HepG2 (cell line): Measurements from ENCODE around the gene CYP2S1. TPM values are rescaled to one million over a fixed set of nuclear protein-coding genes. Genes with fewer than 3 reads are reported as not detected.

ENCODE experiments used
- ARNT2 ChIP-seq: sonication (generic); formaldehyde crosslinking; IDR thresholded peaks from 2 replicates; pipeline ENCODE4 v1.8.0; 2022; ENCODE audit warnings: mild to moderate bottlenecking, low read depth, missing genetic modification reagents, moderate library complexity
- JUN ChIP-seq: sonication (generic); formaldehyde crosslinking; IDR thresholded peaks from 2 replicates; pipeline ENCODE4 v1.4.0; 2020; ENCODE audit warnings: mild to moderate bottlenecking, missing genetic modification reagents
- PTBP1 ChIP-seq: fragments of 200-400 bp; formaldehyde crosslinking; IDR thresholded peaks from 2 replicates; pipeline ENCODE4 v1.6.1; 2018; ENCODE audit warnings: low read length, low read depth; ENCODE audit not compliant: poor library complexity, severe bottlenecking
- SIN3B ChIP-seq: fragments of 150-350 bp; IDR thresholded peaks from 2 replicates; pipeline ENCODE4 v1.6.1; 2014; ENCODE audit warnings: low read length
- SUZ12 ChIP-seq: fragments of 150-350 bp; IDR thresholded peaks from 2 replicates; pipeline ENCODE4 v1.6.1; 2014; ENCODE audit warnings: low read depth, low read length
- ZNF333 ChIP-seq: sonication (generic); formaldehyde crosslinking; IDR thresholded peaks from 2 replicates; pipeline ENCODE4 v1.4.0; 2020; ENCODE audit warnings: mild to moderate bottlenecking, missing genetic modification reagents, borderline replicate concordance
- ZNF614 ChIP-seq: IDR thresholded peaks from 2 replicates; pipeline ENCODE4 v1.6.1; 2018; ENCODE audit warnings: missing biosample characterization, missing genetic modification reagents, inconsistent platforms, borderline replicate concordance
- ZNF629 ChIP-seq: sonication (generic); formaldehyde crosslinking; conservative IDR thresholded peaks from 2 replicates; pipeline ENCODE4 v1.5.0; 2020; ENCODE audit warnings: missing genetic modification reagents
- ZNF674 ChIP-seq: sonication (generic); formaldehyde crosslinking; IDR thresholded peaks from 2 replicates; pipeline ENCODE4 v1.5.0; 2020; ENCODE audit warnings: low read depth, mild to moderate bottlenecking, missing genetic modification reagents
- polyA plus RNA-seq, 8 experiments: library from polyadenylated mRNA; depleted of rRNA in 3 of 8; stranded (reverse) in 7 of 8; unstranded in 1 of 8; fragments of >200 nt; fragmentation: Illumina TruSeq in 4 of 8; extraction: Trizol in 4 of 8; gene quantifications; 2 replicates each; pipeline versions ENCODE4 v1.2.1 to v1.2.3, GENCODE V29; 2011 to 2016; ENCODE audit warnings: low read depth in 4 of 8, missing spikeins in 1 of 8, mixed read lengths in 1 of 8; ENCODE audit not compliant: insufficient read depth in 1 of 8
- total RNA-seq, 5 experiments: library from RNA; depleted of rRNA; stranded (reverse); fragments of >200 nt; fragmentation: Illumina TruSeq; extraction: Trizol; gene quantifications; 2 replicates each; pipeline ENCODE4 v1.2.3, GENCODE V29; 2016; ENCODE audit warnings: low read depth in 1 of 5
- TF ChIP-seq, protein P1 (sequence below): sonication (generic); formaldehyde crosslinking; IDR thresholded peaks from 2 replicates; pipeline ENCODE4 v1.4.0; 2020; ENCODE audit warnings: missing genetic modification reagents
- TF ChIP-seq, protein P2 (sequence below): IDR thresholded peaks from 2 replicates; pipeline ENCODE4 v1.6.1; 2016; ENCODE audit warnings: low read depth, borderline replicate concordance
- TF ChIP-seq, protein P3 (sequence below): IDR thresholded peaks from 2 replicates; pipeline ENCODE4 v1.6.1; 2016; ENCODE audit warnings: low read depth

CYP2S1 gene
- total and polyA plus RNA-seq, 2 of the 13 experiments (the other 11 are each of a cell fraction or from before 2014, with no cell fraction given), result 0.09 to 2.1 TPM

DNA sequence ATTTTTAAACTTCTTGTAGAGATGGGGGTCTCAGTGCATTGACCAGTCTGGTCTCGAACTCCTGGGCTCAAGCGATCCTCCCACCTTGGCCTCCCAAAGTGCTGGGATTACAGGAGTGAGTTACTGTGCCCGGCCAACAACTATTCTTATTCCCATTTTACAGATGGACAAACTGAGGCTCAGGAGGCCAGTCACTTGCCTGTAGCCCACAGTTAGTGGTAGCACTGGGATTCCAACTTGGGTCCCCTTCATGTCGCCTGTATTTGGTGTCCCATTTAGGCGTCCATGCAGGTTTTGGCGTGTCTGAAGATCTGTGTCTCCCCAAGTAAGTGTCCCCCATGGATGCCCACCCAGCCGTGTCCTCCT is 25.2 kb downstream of the CYP2S1 start (continued):
- TF ChIP-seq, protein P1, sequence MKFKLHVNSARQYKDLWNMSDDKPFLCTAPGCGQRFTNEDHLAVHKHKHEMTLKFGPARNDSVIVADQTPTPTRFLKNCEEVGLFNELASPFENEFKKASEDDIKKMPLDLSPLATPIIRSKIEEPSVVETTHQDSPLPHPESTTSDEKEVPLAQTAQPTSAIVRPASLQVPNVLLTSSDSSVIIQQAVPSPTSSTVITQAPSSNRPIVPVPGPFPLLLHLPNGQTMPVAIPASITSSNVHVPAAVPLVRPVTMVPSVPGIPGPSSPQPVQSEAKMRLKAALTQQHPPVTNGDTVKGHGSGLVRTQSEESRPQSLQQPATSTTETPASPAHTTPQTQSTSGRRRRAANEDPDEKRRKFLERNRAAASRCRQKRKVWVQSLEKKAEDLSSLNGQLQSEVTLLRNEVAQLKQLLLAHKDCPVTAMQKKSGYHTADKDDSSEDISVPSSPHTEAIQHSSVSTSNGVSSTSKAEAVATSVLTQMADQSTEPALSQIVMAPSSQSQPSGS, result no peak
- TF ChIP-seq SUZ12, result no peak
- TF ChIP-seq SIN3B, result no peak
- TF ChIP-seq, protein P2, sequence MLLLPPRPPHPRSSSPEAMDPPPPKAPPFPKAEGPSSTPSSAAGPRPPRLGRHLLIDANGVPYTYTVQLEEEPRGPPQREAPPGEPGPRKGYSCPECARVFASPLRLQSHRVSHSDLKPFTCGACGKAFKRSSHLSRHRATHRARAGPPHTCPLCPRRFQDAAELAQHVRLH (CRISPR knock-in tag), result no peak
- no peak for TF ChIP-seq JUN
- no peak for TF ChIP-seq ZNF614 (CRISPR knock-in tag)
- peak; percentile 97 for TF ChIP-seq ZNF629
- TF ChIP-seq ZNF674, result no peak
- no peak for TF ChIP-seq PTBP1
- TF ChIP-seq ZNF333, result no peak
- no peak for TF ChIP-seq ARNT2
- TF ChIP-seq, protein P3, sequence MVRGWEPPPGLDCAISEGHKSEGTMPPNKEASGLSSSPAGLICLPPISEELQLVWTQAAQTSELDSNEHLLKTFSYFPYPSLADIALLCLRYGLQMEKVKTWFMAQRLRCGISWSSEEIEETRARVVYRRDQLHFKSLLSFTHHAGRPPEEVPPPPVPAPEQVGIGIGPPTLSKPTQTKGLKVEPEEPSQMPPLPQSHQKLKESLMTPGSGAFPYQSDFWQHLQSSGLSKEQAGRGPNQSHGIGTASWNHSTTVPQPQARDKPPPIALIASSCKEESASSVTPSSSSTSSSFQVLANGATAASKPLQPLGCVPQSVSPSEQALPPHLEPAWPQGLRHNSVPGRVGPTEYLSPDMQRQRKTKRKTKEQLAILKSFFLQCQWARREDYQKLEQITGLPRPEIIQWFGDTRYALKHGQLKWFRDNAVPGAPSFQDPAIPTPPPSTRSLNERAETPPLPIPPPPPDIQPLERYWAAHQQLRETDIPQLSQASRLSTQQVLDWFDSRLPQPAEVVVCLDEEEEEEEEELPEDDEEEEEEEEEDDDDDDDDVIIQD (CRISPR knock-in tag), result no peak
